ENCODE measurements around the gene TMEM247.

The TMEM247 gene

GRCh38 chr2:46528880-46529279 lies 49.5 kb downstream of the TMEM247 start:
- DNase-seq, result peak in 1 of 42 donors; percentile 5
- intact Hi-C loops (cut with DNase I), result no loop called here

- DNase-seq, result peak in 1 of 42 donors; percentile 20
- intact Hi-C loops (cut with DNase I), result no loop called here
Observed at GRCh38 chr2:46530639-46531038, 51.3 kb downstream of the TMEM247 start.

- intact Hi-C loops (cut with DNase I), result no loop called here
- DNase-seq, result no peak
Observed at GRCh38 chr2:46531863-46532262, 52.5 kb downstream of the TMEM247 start.
